HepG2 (cell line): ENCODE data around the gene VSTM1. TPM values are rescaled to one million over a fixed set of nuclear protein-coding genes. Genes with fewer than 3 reads are reported as not detected.

Source experiments
- ATAC-seq: fragments of 200-7000 bp; cut with Tn5 transposase; 3 replicates; pipeline ENCODE4 v1.9.1; 2020; ENCODE audit warnings: mild to moderate bottlenecking, moderate library complexity
- BruUV-seq: library from RNA; stranded (reverse); fragments of 400-500 nt; replicated peaks from 2 replicates; lab custom pipeline; 2021; lab: Mats Ljungman, UMichigan
- CTCF ChIA-PET: fragments of 300-600 bp; formaldehyde crosslinking; extraction: SDS; loops from one replicate; lab custom pipeline; 2021; ENCODE audit warnings: low total read pairs, inconsistent platforms, low intra/inter-chr PET ratio; lab: Yijun Ruan, JAX
- POLR2A ChIA-PET: fragments of 350-600 bp; sonication (Branson Sonifier 250); formaldehyde crosslinking; loops from one replicate; lab custom pipeline; 2020; ENCODE audit warnings: antibody characterized with exemption, inconsistent platforms; lab: Yijun Ruan, JAX
- DNase-seq: peaks from one replicate; pipeline ENCODE4 v3.0.0-alpha.2; 2015; ENCODE audit warnings: low spot score
- FAIRE-seq: peaks from 3 replicates; lab custom pipeline; 2011; peaks lifted over from hg19 to GRCh38; lab: Jason Lieb, UNC
- H2AFZ ChIP-seq: one replicate; pipeline ENCODE4 v1.6.1; 2011; ENCODE audit warnings: low read length, inconsistent platforms
- H3K27ac ChIP-seq: fragments of 300-600 bp; 3 replicates; pipeline ENCODE4 v1.8.0; 2011; ENCODE audit warnings: mixed run types, mild to moderate bottlenecking, mixed read lengths, low read length, inconsistent platforms; ENCODE audit not compliant: insufficient read depth; ENCODE audit errors: extremely low read length
- H3K27me3 ChIP-seq, 2 experiments: fragments of 200-600 bp in 1 of 2; 2 replicates in 1 of 2; 3 replicates in 1 of 2; pipeline versions ENCODE4 v1.6.0 to v1.8.0; 2011; ENCODE audit warnings: low read length in 2 of 2, mild to moderate bottlenecking in 2 of 2, moderate library complexity in 2 of 2, inconsistent platforms in 1 of 2; ENCODE audit not compliant: insufficient read depth in 2 of 2, control insufficient read depth in 1 of 2
- H3K36me3 ChIP-seq, 2 experiments: fragments of 200-600 bp in 1 of 2; replicated peaks in 1 of 2; 2 replicates in 1 of 2; 3 replicates in 1 of 2; pipeline versions ENCODE4 v1.5.1 to v1.8.0; 2011; ENCODE audit warnings: low read length in 2 of 2, inconsistent platforms in 1 of 2; ENCODE audit not compliant: insufficient read depth in 2 of 2, control insufficient read depth in 1 of 2
- H3K4me1 ChIP-seq: 2 replicates; pipeline ENCODE4 v1.5.1; 2012; ENCODE audit warnings: low read length, inconsistent platforms; ENCODE audit not compliant: insufficient read depth
- H3K4me2 ChIP-seq: 2 replicates; pipeline ENCODE4 v1.6.0; 2011; ENCODE audit warnings: low read depth, low read length, inconsistent platforms
- H3K4me3 ChIP-seq, 3 experiments: fragments of 200-600 bp in 1 of 3; sonication (generic), shearing (Covaris generic) in 1 of 3; replicated peaks in 1 of 3; 2 replicates each; pipeline ENCODE4 v1.5.1; 2011 to 2016; ENCODE audit warnings: low read length in 3 of 3, inconsistent platforms in 2 of 3, low read depth in 2 of 3, mild to moderate bottlenecking in 2 of 3, control low read depth in 1 of 3, mixed read lengths in 1 of 3; ENCODE audit not compliant: insufficient read depth in 1 of 3
- H3K79me2 ChIP-seq: one replicate; pipeline ENCODE4 v1.6.1; 2011; ENCODE audit warnings: low read length, inconsistent platforms; ENCODE audit not compliant: insufficient read depth
- H3K9ac ChIP-seq: 2 replicates; pipeline ENCODE4 v1.6.0; 2011; ENCODE audit warnings: mild to moderate bottlenecking, low read depth, low read length, inconsistent platforms; ENCODE audit not compliant: insufficient read depth
- H3K9me3 ChIP-seq: 2 replicates; pipeline ENCODE4 v1.5.1; 2012; ENCODE audit warnings: mild to moderate bottlenecking, low read length
- H4K20me1 ChIP-seq: 2 replicates; pipeline ENCODE4 v1.6.0; 2011; ENCODE audit warnings: inconsistent platforms, mild to moderate bottlenecking, low read length, moderate library complexity; ENCODE audit not compliant: insufficient read depth
- AGO2 ChIP-seq: fragments of 200-400 bp; formaldehyde crosslinking; optimal IDR thresholded peaks from 2 replicates; pipeline ENCODE3; 2017; ENCODE audit warnings: mild to moderate bottlenecking, low read depth, low read length, moderate library complexity
- ARNTL ChIP-seq: sonication (generic); formaldehyde crosslinking; IDR thresholded peaks from 2 replicates; pipeline ENCODE4 v1.4.0; 2020; ENCODE audit warnings: mild to moderate bottlenecking, missing genetic modification reagents
- HIC2 ChIP-seq: sonication (generic); formaldehyde crosslinking; IDR thresholded peaks from 2 replicates; pipeline ENCODE4 v1.9.0; 2022; ENCODE audit warnings: low read depth, missing genetic modification reagents
- KLF6 ChIP-seq: IDR thresholded peaks from 2 replicates; pipeline ENCODE4 v1.8.0; 2016; ENCODE audit warnings: missing biosample characterization, missing genetic modification reagents
- RBFOX2 ChIP-seq: fragments of 200-400 bp; formaldehyde crosslinking; IDR thresholded peaks from 2 replicates; pipeline ENCODE4 v1.6.1; 2017; ENCODE audit warnings: low read depth, mild to moderate bottlenecking, low read length
- SAFB2 ChIP-seq: sonication (generic); formaldehyde crosslinking; IDR thresholded peaks from 2 replicates; pipeline ENCODE4 v1.5.1; 2020; ENCODE audit warnings: missing genetic modification reagents, low read depth, mild to moderate bottlenecking, borderline replicate concordance
- ZNF280B ChIP-seq: sonication (generic); formaldehyde crosslinking; IDR thresholded peaks from 2 replicates; pipeline ENCODE4 v1.5.0; 2020; ENCODE audit warnings: missing genetic modification reagents, mild to moderate bottlenecking, borderline replicate concordance
- WGBS: methylation state at CpG from one replicate; pipeline ENCODE4 v1.1.6; 2017; ENCODE audit warnings: low lambda C conversion rate; 5-methylcytosine and 5-hydroxymethylcytosine counted together
- in situ Hi-C: cut with HindIII; loops from 2 replicates; pipeline ENCODE4 v1.10.0; 2017; ENCODE audit warnings: low pct_unique_long_range_greater_than_20kb; ENCODE audit not compliant: extremely low pct_ligation_motif_present
- intact Hi-C: fragments of 100-400 bp; cut with micrococcal nuclease; formaldehyde crosslinking; loops from one replicate; pipeline ENCODE4 v1.10.0; 2022; ENCODE audit not compliant: unreplicated experiment
- polyA plus RNA-seq, 8 experiments: library from polyadenylated mRNA; depleted of rRNA in 3 of 8; stranded (reverse) in 7 of 8; unstranded in 1 of 8; fragments of >200 nt; fragmentation: Illumina TruSeq in 4 of 8; extraction: Trizol in 4 of 8; gene quantifications; 2 replicates each; pipeline versions ENCODE4 v1.2.1 to v1.2.3, GENCODE V29; 2011 to 2016; ENCODE audit warnings: low read depth in 4 of 8, missing spikeins in 1 of 8, mixed read lengths in 1 of 8; ENCODE audit not compliant: insufficient read depth in 1 of 8
- total RNA-seq, 5 experiments: library from RNA; depleted of rRNA; stranded (reverse); fragments of >200 nt; fragmentation: Illumina TruSeq; extraction: Trizol; gene quantifications; 2 replicates each; pipeline ENCODE4 v1.2.3, GENCODE V29; 2016; ENCODE audit warnings: low read depth in 1 of 5

The VSTM1 gene
- total and polyA plus RNA-seq, 2 of the 13 experiments (the other 11 are each of a cell fraction or from before 2014, with no cell fraction given): not detected

DNA sequence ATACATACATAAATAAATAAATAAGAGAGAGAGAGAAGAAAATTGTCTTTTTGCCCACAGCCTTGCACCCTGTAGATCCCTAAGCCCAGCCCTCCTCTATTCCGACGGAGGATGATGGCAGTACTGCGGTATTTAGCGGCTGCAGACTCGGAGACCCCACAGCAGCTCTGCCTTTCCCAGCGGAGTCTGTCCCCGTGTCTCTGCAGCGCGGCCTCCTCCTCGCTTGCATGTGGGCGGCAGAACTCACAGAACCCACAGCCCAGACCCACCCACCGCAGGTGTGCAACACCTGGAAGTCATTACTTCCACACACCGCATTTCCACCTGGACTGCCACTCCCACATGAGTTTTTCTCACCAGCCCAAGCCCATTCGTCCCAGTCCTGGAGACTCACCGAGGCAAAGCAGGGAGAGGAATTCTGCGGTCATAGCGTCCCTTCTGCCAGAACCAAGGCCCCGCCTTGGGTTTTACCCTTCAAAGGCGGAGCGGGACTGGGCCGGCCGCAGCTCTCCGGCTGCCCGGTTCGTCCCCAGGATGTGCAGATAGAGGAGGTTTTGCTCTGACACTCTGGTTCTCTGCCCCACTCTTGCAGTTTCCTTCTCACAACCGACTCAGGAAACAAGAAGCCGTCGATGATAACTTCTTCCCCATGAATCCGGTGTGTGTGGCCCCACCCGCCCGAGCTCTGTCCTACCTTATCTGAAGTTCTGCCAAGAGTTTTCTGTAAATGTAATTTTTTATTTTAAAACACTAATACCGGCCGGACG, at the start of gene VSTM1 (continued):
- no peak for TF ChIP-seq ZNF280B (CRISPR knock-in tag)
- no peak for TF ChIP-seq KLF6 (CRISPR knock-in tag)

DNA sequence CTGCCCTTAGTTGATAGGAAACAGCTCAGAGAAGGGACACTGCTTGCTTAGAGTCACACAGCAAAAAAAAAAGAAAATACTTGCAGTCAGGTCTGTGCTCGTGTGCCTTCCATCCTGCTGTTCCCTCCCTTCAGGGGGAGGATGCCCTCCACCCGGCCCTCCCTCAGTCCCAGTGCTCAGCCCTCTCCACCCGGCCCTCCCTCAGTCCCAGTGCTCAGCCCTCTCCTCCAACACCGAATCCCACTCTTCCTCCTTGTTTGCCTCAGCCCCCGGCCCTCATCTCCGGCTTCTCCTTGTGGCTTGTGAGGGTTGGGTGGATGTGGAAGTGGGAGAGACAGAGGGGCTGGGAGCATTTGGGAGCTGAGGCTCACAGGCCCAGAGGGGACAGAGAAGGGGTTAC, 46.0 kb upstream of the VSTM1 start:
- ATAC-seq: peak; percentile 34; the same call in 2 of the 3 replicates
- POLR2A ChIA-PET: no interaction called here

More for the DNA sequence above, 46.0 kb upstream of the VSTM1 start:
- Histone ChIP-seq H3K79me2 (peaks cover 3% of the 10 kb centered on the region), H3K9me3 (no peaks in the 10 kb centered on the region), H3K4me3 (no peak overlapping the region), H4K20me1 (no peaks in the 10 kb centered on the region), H3K27ac (no peak overlapping the region), H2AFZ (no peak overlapping the region), H3K4me2 (no peak overlapping the region), H3K36me3 (peaks cover 13 to 51% of the 10 kb centered on the region in 2 experiments; a peak in 4 of 5 replicates), H3K27me3 (no peaks in the 10 kb centered on the region)
- intact Hi-C loops: no loop called here
- CTCF ChIA-PET: no interaction called here
- TF ChIP-seq RBFOX2: peak; percentile 49; the same call in 1 of the 2 replicates
- no peak for TF ChIP-seq SAFB2
- peak; percentile 30 for TF ChIP-seq AGO2
- TF ChIP-seq HIC2 (CRISPR knock-in tag): no peak
- TF ChIP-seq ARNTL (CRISPR knock-in tag): no peak
- TF ChIP-seq, all 625 proteins: peak for 2
- H3K4me1 ChIP-seq: peaks cover 12% of the 10 kb centered on the region
- BruUV-seq: no TSS peak
- WGBS: 95% methylated on average over 6 of the region's 6 CpGs
- in situ Hi-C loops: no loop called here
- H3K9ac ChIP-seq: no peak overlapping the region
- FAIRE-seq (no peak), DNase-seq (no peak)
